Activated T-helper 2 cell treated with anti-CD3 and anti-CD28 coated beads, Interferon-gamma antibody, Interleukin-2, Interleukin-4, amounts not matched to agents 10 μg/mL and 5 μg/mL and 100 μg/mL, durations not matched to agents 14 hours and 24 hours and 36 hours (primary cell): Measurements from ENCODE around the gene OXLD1. TPM values are rescaled to one million over a fixed set of nuclear protein-coding genes. Genes with fewer than 3 reads are reported as not detected.
"Not testable (repeated sequence)": the region's sequence is repeated elsewhere in the genome, so short reads cannot be mapped to it uniquely, and the experiment has no call there.

ENCODE experiments used
- DNase-seq: peaks from one replicate; pipeline ENCODE4 v3.0.0; 2021; ENCODE audit warnings: low spot score
- H3K27ac Mint-ChIP-seq: one replicate; pipeline ENCODE4 v1.8.0; 2021; ENCODE audit warnings: mixed read lengths
- H3K27me3 Mint-ChIP-seq: one replicate; pipeline ENCODE4 v1.8.0; 2021; ENCODE audit warnings: low read depth, mixed read lengths
- H3K36me3 Mint-ChIP-seq: one replicate; pipeline ENCODE4 v1.8.0; 2021; ENCODE audit warnings: low read depth, mixed read lengths
- H3K4me1 Mint-ChIP-seq: one replicate; pipeline ENCODE4 v1.8.0; 2021; ENCODE audit warnings: low read depth, mixed read lengths
- H3K4me3 Mint-ChIP-seq: one replicate; pipeline ENCODE4 v1.8.0; 2021; ENCODE audit warnings: low read depth, mild to moderate bottlenecking, moderate library complexity, mixed read lengths
- H3K9me3 Mint-ChIP-seq: one replicate; pipeline ENCODE4 v1.8.0; 2021; ENCODE audit warnings: mixed read lengths
- intact Hi-C: fragments of 100-400 bp; cut with micrococcal nuclease; formaldehyde crosslinking; loops from one replicate; pipeline ENCODE4 v1.15.1; 2023
- total RNA-seq: library from RNA; stranded (reverse); gene quantifications from 2 replicates; pipeline ENCODE4 v1.2.3, GENCODE V29; 2022

OXLD1 gene
- total RNA-seq, 1 donor from 2014 or later: 52.7 TPM

DNA sequence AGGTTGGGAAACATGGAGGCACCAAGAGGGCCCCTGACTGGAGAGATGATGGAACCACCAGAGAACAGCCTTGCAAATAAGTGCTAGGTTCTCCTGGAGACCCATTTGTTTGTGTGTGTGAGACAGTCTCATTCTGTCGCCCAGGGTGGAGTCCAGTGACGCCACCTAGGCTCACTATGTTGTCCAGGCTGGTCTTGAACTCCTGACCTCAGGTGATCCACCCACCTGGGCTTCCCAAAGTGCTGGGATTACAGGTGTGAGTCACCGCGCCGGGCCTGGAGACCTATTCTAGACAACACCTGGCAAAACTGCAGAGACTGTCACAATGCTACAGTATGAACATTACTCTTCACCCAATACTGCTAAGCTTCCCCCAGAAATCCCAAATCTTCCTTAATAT lies 31.0 kb downstream of the OXLD1 start:
- Mint-ChIP-seq H3K9me3 (no peaks in the 10 kb centered on the region), H3K4me1 (peaks cover 13% of the 10 kb centered on the region), H3K27me3 (no peaks in the 10 kb centered on the region), H3K4me3 (peak overlapping the region; percentile 94), H3K36me3 (peaks cover 17% of the 10 kb centered on the region), H3K27ac (peak overlapping the region; percentile 26)
- no peak for DNase-seq
- intact Hi-C loops: no loop called here

DNA sequence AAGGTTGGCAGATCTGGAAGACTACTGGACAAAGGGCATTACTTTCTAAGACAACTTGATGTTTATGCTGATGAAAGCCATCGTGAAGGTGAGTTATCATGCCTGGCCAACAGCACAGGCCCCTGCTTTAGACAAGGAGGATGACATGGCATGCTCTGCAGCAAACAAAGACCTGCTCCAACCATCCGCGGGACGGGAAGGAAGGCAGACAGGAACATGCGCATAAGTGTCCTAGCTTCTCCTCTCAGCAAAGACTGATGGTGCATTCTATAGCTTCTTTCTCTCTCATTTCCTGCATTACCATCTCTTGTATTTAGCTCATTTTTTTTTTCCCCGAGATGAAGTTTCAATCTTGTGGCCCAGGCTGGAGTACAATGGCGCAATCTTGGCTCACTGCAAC lies 34.9 kb downstream of the OXLD1 start:
- H3K27me3 Mint-ChIP-seq: no peaks in the 10 kb centered on the region
- H3K27ac Mint-ChIP-seq: no peak overlapping the region
- intact Hi-C loops: no loop called here
- H3K4me3 Mint-ChIP-seq: no peak overlapping the region
- no peaks in the 10 kb centered on the region for H3K9me3 Mint-ChIP-seq
- H3K36me3 Mint-ChIP-seq: peaks cover 49% of the 10 kb centered on the region
- no peak for DNase-seq
- H3K4me1 Mint-ChIP-seq: peaks cover 10% of the 10 kb centered on the region

DNA sequence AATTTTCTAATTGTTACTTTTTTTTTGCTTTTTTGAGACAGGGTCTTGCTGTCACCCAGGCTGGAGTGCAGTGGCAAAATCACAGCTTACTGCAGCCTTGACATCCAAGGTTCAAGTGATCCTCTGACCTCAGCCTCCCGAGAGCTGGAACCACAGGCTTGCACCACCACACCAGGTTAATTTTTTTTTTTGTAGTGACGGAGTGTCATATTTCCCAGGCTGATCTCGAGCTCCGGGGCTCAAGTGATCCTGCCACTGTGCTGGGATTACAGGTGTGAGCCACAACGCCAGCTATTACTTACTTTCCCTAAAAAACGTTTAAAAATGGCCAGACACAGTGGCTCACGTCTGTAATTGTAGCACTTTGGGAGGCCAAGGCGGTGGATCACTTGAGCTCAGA lies 36.1 kb downstream of the OXLD1 start:
- H3K4me1 Mint-ChIP-seq: peaks cover 4% of the 10 kb centered on the region

GRCh38 chr17:81621494-81622130 lies 44.8 kb downstream of the OXLD1 start:
- Mint-ChIP-seq H3K36me3 (peaks cover 69% of the 10 kb centered on the region), H3K27ac (no peak overlapping the region), H3K4me3 (no peak overlapping the region), H3K27me3 (no peaks in the 10 kb centered on the region), H3K4me1 (peaks cover under 1% of the 10 kb centered on the region), H3K9me3 (peaks cover 6% of the 10 kb centered on the region)
- no peak for DNase-seq
- intact Hi-C loops: no loop called here

More for the DNA sequence above, 36.1 kb downstream of the OXLD1 start:
- Mint-ChIP-seq H3K9me3 (peaks cover 3% of the 10 kb centered on the region), H3K36me3 (peaks cover 52% of the 10 kb centered on the region), H3K27me3 (no peaks in the 10 kb centered on the region), H3K4me3 (no peak overlapping the region), H3K27ac (no peak overlapping the region)
- DNase-seq: no peak
- intact Hi-C loops: no loop called here

DNA sequence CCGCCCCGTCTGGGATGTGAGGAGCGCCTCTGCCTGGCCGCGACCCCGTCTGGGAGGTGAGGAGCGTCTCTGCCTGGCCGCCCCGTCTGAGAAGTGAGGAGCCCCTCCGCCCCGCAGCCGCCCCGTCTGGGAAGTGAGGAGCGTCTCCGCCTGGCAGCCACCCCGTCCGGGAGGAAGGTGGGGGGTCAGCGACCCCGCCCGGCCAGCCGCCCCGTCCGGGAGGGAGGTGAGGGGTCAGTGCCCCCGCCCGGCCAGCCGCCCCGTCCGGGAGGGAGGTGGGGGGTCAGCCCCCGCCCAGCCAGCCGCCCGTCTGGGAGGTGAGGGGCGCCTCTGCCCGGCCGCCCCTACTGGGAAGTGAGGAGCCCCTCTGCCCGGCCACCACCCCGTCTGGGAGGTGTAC lies 48.1 kb downstream of the OXLD1 start:
- Mint-ChIP-seq H3K36me3 (peaks cover 61% of the 10 kb centered on the region), H3K4me1 (peaks cover 22% of the 10 kb centered on the region)
- H3K9me3 Mint-ChIP-seq, H3K27me3 Mint-ChIP-seq, H3K27ac Mint-ChIP-seq, DNase-seq, intact Hi-C loops, H3K4me3 Mint-ChIP-seq: not testable (repeated sequence)

GRCh38 chr17:81616877-81617276 lies 49.5 kb downstream of the OXLD1 start:
- Mint-ChIP-seq H3K4me3 (no peak overlapping the region), H3K27me3 (no peaks in the 10 kb centered on the region), H3K4me1 (peaks cover 22% of the 10 kb centered on the region), H3K36me3 (peaks cover 71% of the 10 kb centered on the region), H3K27ac (no peak overlapping the region), H3K9me3 (no peaks in the 10 kb centered on the region)
- no peak for DNase-seq
- intact Hi-C loops: no loop called here

- intact Hi-C loops: no loop called here
- H3K4me3 Mint-ChIP-seq: no peak overlapping the region
- no peaks in the 10 kb centered on the region for H3K9me3 Mint-ChIP-seq
- peak overlapping the region; percentile 88 for H3K27ac Mint-ChIP-seq
- H3K36me3 Mint-ChIP-seq: peaks cover 62% of the 10 kb centered on the region
- no peak for DNase-seq
- peaks cover 22% of the 10 kb centered on the region for H3K4me1 Mint-ChIP-seq
- no peaks in the 10 kb centered on the region for H3K27me3 Mint-ChIP-seq
Observed at GRCh38 chr17:81615401-81615930, 50.9 kb downstream of the OXLD1 start.

Other genes starting within 250 kb of the OXLD1 start
- gene ACTG1, start 153.8 kb downstream of the OXLD1 start, total RNA-seq: 4,152 and 4,174 TPM in 2 replicates
- gene FSCN2, start 138.2 kb downstream of the OXLD1 start, total RNA-seq: 1.1 TPM in 2 replicates
- 61.6 and 64.4 TPM in 2 replicates for gene FAAP100, start 114.3 kb downstream of the OXLD1 start, total RNA-seq
- gene NPLOC4, start 29.5 kb downstream of the OXLD1 start, total RNA-seq: 128 and 138 TPM in 2 replicates
- gene TSPAN10, start 29.4 kb downstream of the OXLD1 start, total RNA-seq: 0.30 and 0.44 TPM in 2 replicates
- gene PDE6G, start 10.1 kb downstream of the OXLD1 start, total RNA-seq: 11.1 and 15.4 TPM in 2 replicates
- gene CCDC137, start 132 bp upstream of the OXLD1 start, total RNA-seq: 50.8 and 51.7 TPM in 2 replicates
- gene ARL16, start 17.2 kb upstream of the OXLD1 start, total RNA-seq: 33.3 and 35.0 TPM in 2 replicates
- 130 and 134 TPM in 2 replicates for gene HGS, start 17.4 kb upstream of the OXLD1 start, total RNA-seq
- 175 and 179 TPM in 2 replicates for gene MRPL12, start 36.8 kb upstream of the OXLD1 start, total RNA-seq
- 36.4 and 39.5 TPM in 2 replicates for gene SLC25A10, start 45.7 kb upstream of the OXLD1 start, total RNA-seq
- gene GCGR, start 137.5 kb upstream of the OXLD1 start, total RNA-seq: not detected in 2 replicates
- gene MCRIP1, start 166.7 kb upstream of the OXLD1 start, total RNA-seq: 42.5 and 42.9 TPM in 2 replicates
- not detected in 2 replicates for gene PPP1R27, start 168.4 kb upstream of the OXLD1 start, total RNA-seq
- 545 and 603 TPM in 2 replicates for gene P4HB, start 193.9 kb upstream of the OXLD1 start, total RNA-seq
- gene ARHGDIA, start 204.7 kb upstream of the OXLD1 start, total RNA-seq: 713 and 715 TPM in 2 replicates
- 237 and 240 TPM in 2 replicates for gene ALYREF, start 225.0 kb upstream of the OXLD1 start, total RNA-seq
- gene ANAPC11, start 225.1 kb upstream of the OXLD1 start, total RNA-seq: 108 and 119 TPM in 2 replicates
- 0.28 and 0.39 TPM in 2 replicates for gene NPB, start 235.6 kb upstream of the OXLD1 start, total RNA-seq
- gene PCYT2, start 244.8 kb upstream of the OXLD1 start, total RNA-seq: 51.5 and 51.7 TPM in 2 replicates